GDM1 (cell line): ENCODE results near the gene ARHGAP30.
A peak's percentile ranks its signal among the peaks of the same experiment; 100 is the strongest.
"Not testable (repeated sequence)": the region's sequence is repeated elsewhere in the genome, so short reads cannot be mapped to it uniquely, and the experiment has no call there.

Source experiments
- DNase-seq: peaks from one replicate; lab custom pipeline; 2025; lab: John Stamatoyannopoulos, UW

ARHGAP30 gene

GRCh38 chr1:161069731-161070270 is at the start of gene ARHGAP30:
ARHGAP30 (minus strand) TSS chr1:161069891; CDS start chr1:161069624, 267 bp downstream.
- DNase-seq = peak; percentile 93

GRCh38 chr1:161117759-161118581 is 48.3 kb upstream of the ARHGAP30 start, which contains the start of the genes NIT1 and PFDN2:
NIT1 (plus strand) TSS chr1:161118105; CDS start chr1:161118177, 72 bp downstream.
PFDN2 (minus strand) TSS chr1:161118037; CDS start chr1:161118026, 11 bp downstream.
- DNase-seq = peak; percentile 75

- DNase-seq = not testable (repeated sequence)
These were observed 46.3 kb upstream of the ARHGAP30 start for GRCh38 chr1:161115961-161116360.

- no peak for DNase-seq
These were observed 45.5 kb upstream of the ARHGAP30 start for GRCh38 chr1:161115132-161115711.

- DNase-seq = no peak
These were observed 44.9 kb upstream of the ARHGAP30 start for GRCh38 chr1:161114556-161114955.

GRCh38 chr1:161113915-161114314 is 44.2 kb upstream of the ARHGAP30 start:
- DNase-seq = no peak

- DNase-seq = peak; percentile 11
These were observed 41.8 kb upstream of the ARHGAP30 start for GRCh38 chr1:161111527-161111926.

- no peak for DNase-seq
These were observed 41.4 kb upstream of the ARHGAP30 start for GRCh38 chr1:161111117-161111516.

- DNase-seq = no peak
These were observed 36.7 kb upstream of the ARHGAP30 start for GRCh38 chr1:161106431-161106830.

- no peak for DNase-seq
These were observed 30.9 kb upstream of the ARHGAP30 start for GRCh38 chr1:161100556-161100955.

GRCh38 chr1:161099090-161099802 is 29.6 kb upstream of the ARHGAP30 start:
- DNase-seq = no peak

- no peak for DNase-seq
These were observed 28.7 kb upstream of the ARHGAP30 start, which contains the start of gene KLHDC9 for GRCh38 chr1:161098210-161099068. KLHDC9 (plus strand) TSS chr1:161098361; CDS start chr1:161098536, 175 bp downstream.

- DNase-seq = no peak
These were observed 26.8 kb upstream of the ARHGAP30 start for GRCh38 chr1:161096530-161096929.

- no peak for DNase-seq
These were observed 26.3 kb upstream of the ARHGAP30 start for GRCh38 chr1:161096015-161096414.

- DNase-seq = no peak
These were observed 25.5 kb upstream of the ARHGAP30 start for GRCh38 chr1:161095230-161095629.

- no peak for DNase-seq
These were observed 24.8 kb upstream of the ARHGAP30 start for GRCh38 chr1:161094481-161094880.

- no peak for DNase-seq
These were observed 22.9 kb upstream of the ARHGAP30 start for GRCh38 chr1:161092621-161093028.

- DNase-seq = no peak
These were observed 22.3 kb upstream of the ARHGAP30 start for GRCh38 chr1:161091796-161092507.

- no peak for DNase-seq
These were observed 21.4 kb upstream of the ARHGAP30 start for GRCh38 chr1:161091093-161091492.

- no peak for DNase-seq
These were observed 20.9 kb upstream of the ARHGAP30 start for GRCh38 chr1:161090617-161091016.

- no peak for DNase-seq
These were observed 20.2 kb upstream of the ARHGAP30 start for GRCh38 chr1:161089938-161090337.
